Activated CD8-positive, alpha-beta memory T cell treated with anti-CD3 and anti-CD28 coated beads for 1 hour (primary cell): ENCODE measurements around the gene ANK2.

Source experiments
- DNase-seq, 2 donors: peaks; one replicate each; pipeline ENCODE4 v3.0.0-alpha.2; 2020; ENCODE audit warnings: low read depth in 1 of 2; ENCODE audit errors: extremely low read depth in 1 of 2

The ANK2 gene

GRCh38 chr4:113088050-113088449, 38.6 kb downstream of the ANK2 start:
- no peak for DNase-seq

DNA sequence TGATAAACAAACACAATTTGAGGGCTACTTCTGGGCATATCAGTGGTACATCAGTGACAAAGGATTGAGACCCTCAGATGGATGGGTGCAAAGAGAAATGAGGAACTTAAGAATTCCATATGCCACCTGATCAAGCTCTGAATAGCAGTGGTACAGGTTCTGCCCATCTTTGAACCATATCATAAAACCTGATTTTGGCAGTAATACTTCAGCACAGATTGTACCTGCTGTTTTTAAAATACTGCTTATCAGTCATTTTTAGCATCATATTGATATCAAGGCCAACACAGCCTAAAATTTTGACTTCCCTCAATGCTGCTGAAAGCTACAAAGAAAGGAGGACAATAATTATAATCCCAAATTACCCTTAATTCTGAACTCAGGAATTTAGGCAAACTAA, 41.5 kb downstream of the ANK2 start:
- DNase-seq = no peak

DNA sequence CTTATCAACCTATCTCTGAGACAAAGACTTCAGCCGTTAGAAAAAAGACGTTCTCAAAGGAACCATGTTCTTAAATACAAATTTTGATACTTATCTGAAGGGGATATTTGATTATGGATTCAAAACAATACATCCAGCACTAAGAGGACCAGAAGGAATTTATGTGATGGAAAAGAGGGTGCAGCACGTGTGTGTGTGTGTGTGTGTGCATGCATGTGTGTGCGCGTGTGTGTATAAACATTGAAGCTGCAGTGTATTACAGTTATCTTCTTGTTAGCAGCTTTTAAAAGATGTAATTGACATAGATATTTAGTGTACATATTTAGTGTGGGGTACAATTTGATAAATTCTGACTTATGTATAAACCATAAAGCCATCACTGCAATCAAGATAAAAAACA, 44.9 kb downstream of the ANK2 start:
- no peak for DNase-seq

GRCh38 chr4:113094802-113095201, 45.3 kb downstream of the ANK2 start:
- no peak for DNase-seq

GRCh38 chr4:113101669-113102068, 52.2 kb downstream of the ANK2 start:
- no peak for DNase-seq

DNA sequence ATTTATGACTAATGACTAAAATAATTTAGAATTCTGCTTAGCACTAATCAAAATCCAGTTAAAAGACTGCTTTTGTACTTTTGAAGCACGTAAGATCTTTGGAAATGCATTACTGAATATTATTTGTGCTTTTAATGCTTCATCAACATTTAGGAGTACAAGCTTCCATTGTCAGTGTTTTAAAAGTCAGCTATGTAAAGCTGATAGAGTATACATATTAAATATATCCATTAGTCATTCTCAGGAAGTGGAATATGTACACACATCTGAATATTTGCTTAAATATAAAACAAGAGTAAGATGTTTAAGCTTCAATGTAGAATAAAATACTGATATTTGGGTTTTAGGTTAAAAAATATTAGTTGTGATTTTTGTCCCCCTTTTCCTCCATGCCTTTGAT, 54.1 kb downstream of the ANK2 start:
- DNase-seq = no peak

- no peak for DNase-seq
Measured at GRCh38 chr4:113106108-113106507, 56.7 kb downstream of the ANK2 start.

GRCh38 chr4:113109106-113109718, 59.8 kb downstream of the ANK2 start:
- DNase-seq = no peak

GRCh38 chr4:113112338-113112978, 63.0 kb downstream of the ANK2 start:
- DNase-seq = no peak

DNA sequence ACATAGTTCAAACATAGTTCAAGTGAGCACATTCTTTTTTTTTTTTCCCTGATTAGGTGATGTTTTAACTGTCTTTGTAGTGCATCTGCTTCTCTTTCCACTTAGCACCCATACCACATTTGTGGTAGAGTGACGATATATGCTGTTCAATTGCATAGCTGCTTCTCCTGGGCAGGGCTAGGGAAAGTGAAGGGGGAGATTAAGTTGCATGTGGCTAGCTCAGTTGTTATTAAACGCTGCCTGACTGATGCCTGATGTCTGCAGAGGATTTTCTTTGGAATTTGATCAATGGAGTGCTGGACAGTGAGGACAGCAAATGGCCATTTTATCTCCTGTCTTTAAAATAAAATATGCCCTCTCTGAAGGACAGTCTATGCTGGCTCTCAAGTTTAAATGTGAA, 63.7 kb downstream of the ANK2 start:
- DNase-seq = no peak

DNA sequence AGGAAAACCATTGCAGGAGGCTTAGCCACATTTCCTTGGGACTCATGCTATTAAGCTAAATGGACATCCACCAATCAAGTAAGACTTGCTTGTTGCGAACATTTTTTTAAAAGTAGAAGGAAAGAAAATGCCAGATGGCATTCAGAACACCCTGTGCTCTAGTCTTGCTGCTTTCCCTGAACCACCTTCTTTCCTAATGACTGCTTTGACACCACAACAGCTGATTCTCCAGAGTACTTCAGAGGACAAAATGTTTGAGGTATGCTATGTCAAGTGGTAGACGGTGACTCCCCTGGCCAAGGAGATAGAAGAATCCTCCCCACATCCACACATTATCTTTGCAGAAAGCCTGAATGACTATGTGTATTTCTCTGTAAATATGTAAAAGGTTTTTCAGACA, 65.4 kb downstream of the ANK2 start:
- DNase-seq = no peak

- no peak for DNase-seq
Measured at GRCh38 chr4:113116414-113117357, 67.2 kb downstream of the ANK2 start.

GRCh38 chr4:113117358-113117702, 67.9 kb downstream of the ANK2 start:
- DNase-seq = no peak

DNA sequence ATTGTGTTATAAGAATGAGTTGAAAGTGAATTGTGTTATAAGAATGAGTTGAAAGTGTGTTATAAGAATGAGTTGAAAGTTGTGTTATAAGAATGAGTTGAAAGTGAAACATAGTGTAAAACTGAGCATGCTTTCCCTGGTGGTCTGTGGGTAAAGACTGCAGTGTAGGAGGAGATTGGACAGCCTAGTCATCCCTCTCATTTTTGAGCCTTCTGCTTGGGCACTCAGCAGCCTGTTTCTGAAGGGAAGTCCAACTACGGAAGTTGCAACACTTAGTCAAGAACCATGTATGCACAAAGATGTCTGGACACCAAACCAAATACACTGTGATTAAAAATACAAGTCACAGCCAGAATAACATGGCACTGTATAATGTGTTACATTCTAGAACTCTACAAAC, 72.6 kb downstream of the ANK2 start:
- DNase-seq = no peak

- no peak for DNase-seq
Measured at GRCh38 chr4:113125418-113125817, 76.0 kb downstream of the ANK2 start.

GRCh38 chr4:113131136-113131535, 81.7 kb downstream of the ANK2 start:
- no peak for DNase-seq

GRCh38 chr4:113131621-113132020, 82.2 kb downstream of the ANK2 start:
- no peak for DNase-seq

- DNase-seq = no peak
Measured at GRCh38 chr4:113141901-113142346, 92.5 kb downstream of the ANK2 start.

DNA sequence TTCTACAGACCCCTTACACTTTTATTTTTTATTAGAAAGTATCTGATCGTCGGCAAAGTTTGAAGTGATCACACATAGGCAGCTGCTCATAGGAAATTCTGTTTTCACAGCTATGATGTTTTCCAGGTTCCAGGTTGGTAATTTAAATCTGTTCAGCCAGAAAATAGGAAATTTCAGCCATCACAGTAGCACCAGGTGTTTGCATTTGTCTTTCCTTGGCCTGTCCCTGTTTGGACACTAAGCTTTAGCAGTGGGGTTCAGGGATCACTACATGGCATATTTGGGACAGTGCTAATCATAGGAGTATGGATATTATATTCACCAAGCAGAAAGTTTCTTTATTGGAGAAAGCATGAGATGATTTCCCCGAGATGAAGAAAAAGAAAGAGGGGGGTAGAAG, 92.9 kb downstream of the ANK2 start:
- no peak for DNase-seq

- DNase-seq = no peak
Measured at GRCh38 chr4:113144091-113144490, 94.6 kb downstream of the ANK2 start.

DNA sequence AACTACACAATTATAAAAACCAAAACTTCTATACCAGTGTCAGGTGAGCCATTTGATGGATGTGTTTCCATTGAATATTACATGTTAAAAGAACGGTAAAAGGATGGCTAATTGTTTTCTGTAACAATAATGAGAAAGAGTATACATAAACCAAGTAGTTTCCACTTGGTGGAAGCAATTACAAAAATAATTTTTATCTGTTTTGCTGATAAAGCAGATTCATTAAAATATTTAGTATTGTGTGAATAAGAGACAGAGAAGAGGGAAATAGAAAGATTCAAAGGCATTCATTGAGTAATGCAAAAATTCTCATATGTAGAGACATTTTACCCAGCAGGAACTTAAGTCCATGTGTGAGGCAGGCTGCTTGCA, 95.7 kb downstream of the ANK2 start:
- no peak for DNase-seq
